Stimulated activated CD8-positive, alpha-beta memory T cell treated with anti-CD3 and anti-CD28 coated beads, Interleukin-2, amount 100 ng/mL, for 1 hour (primary cell): ENCODE measurements around the gene SAYSD1.

Experiments used
- DNase-seq, 2 donors: peaks; one replicate each; pipeline ENCODE4 v3.0.0-alpha.2; 2020; ENCODE audit warnings: low read depth in 2 of 2

SAYSD1 gene

GRCh38 chr6:39108041-39108839, 6.7 kb downstream of the SAYSD1 start:
- DNase-seq = no peak

- no peak for DNase-seq
Observed at GRCh38 chr6:39107641-39108040, 7.3 kb downstream of the SAYSD1 start.

GRCh38 chr6:39107034-39107433, 8.0 kb downstream of the SAYSD1 start:
- DNase-seq = no peak

- DNase-seq = no peak
Observed at GRCh38 chr6:39104528-39104927, 10.5 kb downstream of the SAYSD1 start.

- no peak for DNase-seq
Observed at GRCh38 chr6:39102821-39103136, 12.2 kb downstream of the SAYSD1 start.

- no peak for DNase-seq
Observed at GRCh38 chr6:39102071-39102820, 12.7 kb downstream of the SAYSD1 start.

GRCh38 chr6:39100358-39100757, 14.6 kb downstream of the SAYSD1 start:
- DNase-seq = no peak

- no peak for DNase-seq
Observed at GRCh38 chr6:39095578-39095977, 19.4 kb downstream of the SAYSD1 start.

- DNase-seq = no peak
Observed at GRCh38 chr6:39093149-39093708, 21.8 kb downstream of the SAYSD1 start.

- DNase-seq = no peak
Observed at GRCh38 chr6:39092124-39092523, 22.9 kb downstream of the SAYSD1 start.

- no peak for DNase-seq
Observed at GRCh38 chr6:39091220-39091619, 23.8 kb downstream of the SAYSD1 start.

- no peak for DNase-seq
Observed at GRCh38 chr6:39090036-39090435, 24.9 kb downstream of the SAYSD1 start.

GRCh38 chr6:39088331-39088730, 26.7 kb downstream of the SAYSD1 start:
- no peak for DNase-seq

- DNase-seq = no peak
Observed at GRCh38 chr6:39087197-39087596, 27.8 kb downstream of the SAYSD1 start.

- no peak for DNase-seq
Observed at GRCh38 chr6:39086711-39087110, 28.3 kb downstream of the SAYSD1 start.

- no peak for DNase-seq
Observed at GRCh38 chr6:39086294-39086693, 28.7 kb downstream of the SAYSD1 start.

GRCh38 chr6:39085129-39085797, 29.7 kb downstream of the SAYSD1 start:
- DNase-seq = no peak

GRCh38 chr6:39084506-39084905, 30.5 kb downstream of the SAYSD1 start:
- DNase-seq = no peak

- no peak for DNase-seq
Observed at GRCh38 chr6:39083231-39083634, 31.8 kb downstream of the SAYSD1 start.

GRCh38 chr6:39082310-39082709, 32.7 kb downstream of the SAYSD1 start:
- DNase-seq = no peak

GRCh38 chr6:39080246-39080875, 34.6 kb downstream of the SAYSD1 start:
- DNase-seq = no peak
